ENCODE data around the gene FAM83E. TPM values are rescaled to one million over a fixed set of nuclear protein-coding genes. Genes with fewer than 3 reads are reported as not detected.

FAM83E gene
- total RNA-seq, 6 donors from 2014 or later: 24.0 to 87.3 (median 43.3) TPM

DNA sequence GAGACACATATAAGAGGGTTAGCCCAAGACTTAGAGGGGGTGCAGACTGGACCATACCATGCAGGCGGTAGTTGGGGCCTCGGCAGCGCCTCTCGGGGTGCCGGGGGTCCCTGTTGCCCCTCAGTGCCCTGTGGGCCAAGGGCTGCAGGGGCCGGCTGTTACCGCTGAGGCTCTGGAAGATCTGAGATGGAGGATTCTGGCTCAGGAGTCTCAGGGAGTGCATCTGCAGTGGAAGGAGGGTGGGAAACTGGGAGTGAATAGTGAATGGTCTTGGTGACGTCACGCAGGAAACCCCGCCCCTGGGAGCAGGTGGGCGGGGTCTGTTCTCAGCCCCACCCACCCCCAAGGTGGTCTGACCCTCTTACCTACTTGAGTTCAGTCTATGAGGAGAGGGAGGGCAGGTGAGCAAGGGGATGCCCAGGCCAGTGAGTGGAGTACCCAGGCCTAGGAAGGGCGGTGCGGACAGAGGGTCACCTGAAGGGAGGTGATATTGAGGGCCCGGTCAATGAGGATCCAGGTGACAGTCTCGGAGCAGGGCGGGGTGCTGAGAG lies 24.0 kb upstream of the FAM83E start:
- H3K27ac ChIP-seq: peak overlapping the region; percentile 92 to 97 (median 95)
- no peaks in the 10 kb centered on the region for H3K27me3 ChIP-seq
- H3K4me1 ChIP-seq: peaks cover 33 to 44% (median 35%) of the 10 kb centered on the region in 4 donors
- no peaks in the 10 kb centered on the region for H3K9me3 ChIP-seq
- H3K4me3 ChIP-seq: peak overlapping the region in 2 of 4 donors; percentile 77 to 82
- DNase-seq (peak in 1 of 2 donors; percentile 84), ATAC-seq (ENCODE audit: low FRiP score in 2 of 2) (no peak)
- 75 to 77% methylated on average over 14 to 16 of the region's 16 CpGs for WGBS, 2 donors
- TF ChIP-seq POLR2AphosphoS5 (IDR thresholded peaks at IDR 0.05): no peak
- no peak for TF ChIP-seq EP300 (IDR thresholded peaks at IDR 0.05)
- TF ChIP-seq POLR2A (IDR thresholded peaks at IDR 0.05): no peak
- TF ChIP-seq CTCF (IDR thresholded peaks at IDR 0.05): no peak
- H3K36me3 ChIP-seq: no peaks in the 10 kb centered on the region

DNA sequence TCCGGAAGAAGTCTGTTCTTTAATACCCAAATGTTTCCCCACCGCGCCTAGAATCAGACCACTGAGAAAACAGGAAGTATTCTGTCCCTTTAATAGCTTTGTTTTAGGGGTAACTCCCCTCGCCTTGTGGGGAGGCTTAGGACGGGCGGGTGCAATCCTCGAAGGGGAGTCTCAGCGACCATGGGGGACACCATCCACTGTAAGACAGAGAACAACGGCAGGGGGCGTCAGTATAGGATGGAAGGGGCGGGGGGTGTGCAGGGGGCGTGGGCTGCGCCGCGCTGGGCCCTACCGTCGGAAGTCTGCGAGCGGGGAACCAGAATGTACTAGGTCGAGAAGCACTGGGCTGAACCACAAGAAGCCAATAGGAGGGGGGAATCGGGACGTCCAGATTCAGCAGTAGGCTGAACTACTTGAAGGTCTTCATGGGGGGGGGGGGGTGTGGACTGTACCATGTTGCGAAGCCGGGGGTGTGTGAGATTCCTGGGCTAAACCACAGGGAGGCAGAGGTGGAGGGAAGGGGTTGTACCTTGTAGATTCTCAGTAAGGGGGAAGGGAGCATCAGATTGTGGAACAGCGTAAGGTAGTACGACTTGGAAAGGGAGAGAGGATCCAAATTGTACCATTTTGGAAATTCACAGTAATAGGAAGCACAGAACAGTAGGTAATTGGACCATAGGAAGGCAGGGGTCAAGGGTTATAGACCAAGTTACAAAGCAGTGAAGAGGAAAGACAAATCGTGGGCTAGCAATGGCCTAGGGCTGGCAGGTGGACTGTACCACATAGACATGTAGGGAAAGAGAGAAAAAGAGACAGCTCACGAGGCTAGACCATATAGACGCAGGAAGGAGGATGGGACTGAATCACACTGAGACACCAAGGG lies 23.3 kb upstream of the FAM83E start:
- H3K4me3 ChIP-seq: peak overlapping the region; percentile 36 to 82 (median 72)
- 6 to 8% methylated on average over 28 to 29 of the region's 29 CpGs for WGBS, 2 donors

DNA sequence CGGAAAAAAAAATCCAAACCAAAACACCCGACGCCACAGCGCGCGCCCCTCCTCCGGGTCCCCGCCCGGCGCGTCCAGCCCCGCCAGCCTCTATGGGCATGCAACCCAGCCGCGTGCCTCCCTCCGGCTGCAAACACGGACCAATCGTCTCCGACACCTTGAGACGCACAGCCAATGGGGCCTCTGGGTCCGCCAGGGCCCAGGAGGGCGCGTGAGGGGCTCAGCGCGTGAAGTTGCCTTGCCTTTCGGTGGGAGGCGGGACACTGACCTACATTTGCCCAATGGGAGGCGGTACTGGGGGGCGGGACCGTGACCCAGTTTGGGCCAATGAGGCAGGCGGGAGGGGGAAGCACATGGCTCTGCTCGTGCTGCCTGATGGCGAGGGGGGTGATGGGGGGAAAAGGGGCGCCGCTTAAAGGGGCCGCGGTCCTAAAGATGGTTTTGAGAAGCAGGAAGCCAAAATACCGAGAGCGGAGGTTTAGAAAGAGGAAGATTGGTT lies 22.6 kb upstream of the FAM83E start:
- Histone ChIP-seq H3K27me3 (no peaks in the 10 kb centered on the region), H3K4me3 (peak overlapping the region; percentile 66 to 82 (median 78)), H3K27ac (peak overlapping the region; percentile 92 to 97 (median 95)), H3K4me1 (peaks cover 47 to 57% (median 50%) of the 10 kb centered on the region in 4 donors), H3K9me3 (no peaks in the 10 kb centered on the region), H3K36me3 (no peaks in the 10 kb centered on the region)
- DNase-seq (peak; percentile 98 to 99), ATAC-seq (ENCODE audit: low FRiP score in 2 of 2) (peak; percentile 86 to 95)
- TF ChIP-seq EP300 (IDR thresholded peaks at IDR 0.05): peak in 1 of 4 donors; percentile 63
- TF ChIP-seq POLR2A (IDR thresholded peaks at IDR 0.05): no peak
- TF ChIP-seq POLR2AphosphoS5 (IDR thresholded peaks at IDR 0.05): peak; percentile 63 to 82
- TF ChIP-seq CTCF (IDR thresholded peaks at IDR 0.05): no peak
- 0% methylated on average over 12 to 19 of the region's 38 CpGs for WGBS, 2 donors

More for the DNA sequence above, 23.3 kb upstream of the FAM83E start:
- no peaks in the 10 kb centered on the region for H3K36me3 ChIP-seq
- no peaks in the 10 kb centered on the region for H3K9me3 ChIP-seq
- TF ChIP-seq POLR2AphosphoS5 (IDR thresholded peaks at IDR 0.05) (peak; percentile 6 to 55), POLR2A (IDR thresholded peaks at IDR 0.05) (peak in 1 of 4 donors; percentile 61), CTCF (IDR thresholded peaks at IDR 0.05) (no peak)
- ATAC-seq (ENCODE audit: low FRiP score in 2 of 2): peak; percentile 71 to 86
- DNase-seq: peak; percentile 87 to 94
- peaks cover 40 to 51% (median 43%) of the 10 kb centered on the region in 4 donors for H3K4me1 ChIP-seq
- H3K27me3 ChIP-seq: no peaks in the 10 kb centered on the region
- peak overlapping the region; percentile 92 to 97 (median 95) for H3K27ac ChIP-seq

DNA sequence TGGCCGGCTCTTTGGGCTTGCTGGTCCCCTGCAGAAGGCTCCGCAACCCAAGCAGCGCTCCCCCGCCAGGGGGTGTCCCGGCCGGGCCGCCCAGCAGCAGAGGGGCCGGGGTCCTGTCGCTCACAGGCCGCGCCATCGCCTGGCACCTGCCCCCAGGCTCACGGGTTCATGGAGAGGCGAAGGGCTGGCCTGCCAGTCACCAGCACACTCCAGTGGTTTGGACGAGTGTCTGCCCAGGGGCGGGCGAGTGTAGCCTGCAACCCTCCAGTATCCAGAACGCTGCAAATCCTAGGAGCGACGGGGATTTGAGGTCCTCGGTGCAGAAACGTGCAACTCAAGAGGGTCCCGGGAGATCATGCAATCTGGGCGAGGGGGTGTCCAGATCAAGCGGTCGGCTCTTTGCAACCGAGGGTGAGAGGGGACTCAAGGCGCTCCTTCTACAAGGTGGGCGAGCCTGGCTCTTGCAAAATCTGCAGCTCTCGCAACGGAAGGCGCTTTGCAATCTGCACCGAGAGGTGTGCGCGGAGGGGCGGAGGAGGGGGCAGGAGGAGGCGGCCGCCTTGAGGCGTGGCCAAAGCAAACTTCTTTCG lies 22.1 kb upstream of the FAM83E start, which contains the start of gene DBP:
Gene DBP (minus strand): TSS at position 521 of the 590 bp plus-strand sequence. CDS start 385 bp downstream, at position 136.
- TF ChIP-seq POLR2AphosphoS5 (IDR thresholded peaks at IDR 0.05) (no peak), POLR2A (IDR thresholded peaks at IDR 0.05) (peak in 2 of 4 donors; percentile 26 to 67), CTCF (IDR thresholded peaks at IDR 0.05) (peak in 3 of 6 experiments; percentile 14 to 38 (median 17)), EP300 (IDR thresholded peaks at IDR 0.05) (no peak)
- H3K36me3 ChIP-seq: no peaks in the 10 kb centered on the region
- H3K9me3 ChIP-seq: no peaks in the 10 kb centered on the region
- H3K27ac ChIP-seq: peak within 1 kb of the TSS; percentile 92 to 97 (median 95)
- peak within 1 kb of the TSS; percentile 66 to 82 (median 78) for H3K4me3 ChIP-seq
- WGBS, 2 donors: 0% methylated on average over 17 of the region's 40 CpGs; no CpG with 5 or more reads in 1 of the 2 donors
- H3K4me1 ChIP-seq: peaks cover 52 to 63% (median 55%) of the 10 kb centered on the region in 4 donors
- DNase-seq: peak; percentile 70 to 91
- ATAC-seq (ENCODE audit: low FRiP score in 2 of 2): no peak
- no peaks in the 10 kb centered on the region for H3K27me3 ChIP-seq

Data from upper lobe of left lung (tissue), 6 donors.